GM18907 (cell line): ENCODE results near the gene EBLN2.
"Not testable (repeated sequence)": the region's sequence is repeated elsewhere in the genome, so short reads cannot be mapped to it uniquely, and the experiment has no call there.

Experiments used
- ATAC-seq: cut with Tn5 transposase; IDR thresholded peaks from one replicate; pipeline ENCODE4 v1.9.1; 2021; ENCODE audit warnings: mild to moderate bottlenecking, moderate library complexity; ENCODE audit not compliant: unreplicated experiment

The EBLN2 gene

GRCh38 chr3:73056845-73057150 is 4.7 kb upstream of the EBLN2 start:
- ATAC-seq, result no peak

- no peak for ATAC-seq
Measured at GRCh38 chr3:73060302-73060723, 1.1 kb upstream of the EBLN2 start.

- not testable (repeated sequence) for ATAC-seq
Measured at GRCh38 chr3:73066243-73066642, 4.8 kb downstream of the EBLN2 start.

- ATAC-seq, result no peak
Measured at GRCh38 chr3:73068419-73068818, 7.0 kb downstream of the EBLN2 start.

- ATAC-seq, result no peak
Measured at GRCh38 chr3:73069187-73069586, 7.7 kb downstream of the EBLN2 start.

GRCh38 chr3:73069775-73070444 is 8.5 kb downstream of the EBLN2 start:
- no peak for ATAC-seq

- ATAC-seq, result no peak
Measured at GRCh38 chr3:73070675-73071575, 9.5 kb downstream of the EBLN2 start.

GRCh38 chr3:73071952-73072351 is 10.5 kb downstream of the EBLN2 start:
- ATAC-seq, result no peak

GRCh38 chr3:73072634-73073033 is 11.2 kb downstream of the EBLN2 start:
- ATAC-seq, result no peak

- ATAC-seq, result no peak
Measured at GRCh38 chr3:73073091-73073707, 11.7 kb downstream of the EBLN2 start.

GRCh38 chr3:73074781-73075180 is 13.3 kb downstream of the EBLN2 start:
- no peak for ATAC-seq

- no peak for ATAC-seq
Measured at GRCh38 chr3:73080216-73080966, 18.9 kb downstream of the EBLN2 start.

- no peak for ATAC-seq
Measured at GRCh38 chr3:73081140-73081539, 19.7 kb downstream of the EBLN2 start.

- ATAC-seq, result no peak
Measured at GRCh38 chr3:73084170-73084569, 22.7 kb downstream of the EBLN2 start.

- ATAC-seq, result no peak
Measured at GRCh38 chr3:73086071-73086494, 24.6 kb downstream of the EBLN2 start.

GRCh38 chr3:73094129-73094528 is 32.7 kb downstream of the EBLN2 start:
- no peak for ATAC-seq

GRCh38 chr3:73094951-73095350 is 33.5 kb downstream of the EBLN2 start:
- no peak for ATAC-seq

- ATAC-seq, result no peak
Measured at GRCh38 chr3:73096169-73096568, 34.7 kb downstream of the EBLN2 start.

GRCh38 chr3:73098026-73098425 is 36.6 kb downstream of the EBLN2 start:
- ATAC-seq, result no peak

- ATAC-seq, result no peak
Measured at GRCh38 chr3:73098873-73099272, 37.4 kb downstream of the EBLN2 start.
